GM21529 (cell line): ENCODE data around the gene ALG8.
A peak's percentile ranks its signal among the peaks of the same experiment; 100 is the strongest.
"Not testable (repeated sequence)": the region's sequence is repeated elsewhere in the genome, so short reads cannot be mapped to it uniquely, and the experiment has no call there.

Experiments used
- ATAC-seq: cut with Tn5 transposase; IDR thresholded peaks from one replicate; pipeline ENCODE4 v1.9.1; 2021; ENCODE audit not compliant: unreplicated experiment

The ALG8 gene

GRCh38 chr11:78100676-78101472, 38.6 kb downstream of the ALG8 start:
- ATAC-seq, result no peak

GRCh38 chr11:78100261-78100660, 39.2 kb downstream of the ALG8 start:
- no peak for ATAC-seq

- ATAC-seq, result no peak
These were observed 39.8 kb downstream of the ALG8 start for GRCh38 chr11:78099666-78100065.

- no peak for ATAC-seq
These were observed 41.6 kb downstream of the ALG8 start for GRCh38 chr11:78097666-78098385.

- no peak for ATAC-seq
These were observed 45.2 kb downstream of the ALG8 start for GRCh38 chr11:78094250-78094649.

- ATAC-seq, result not testable (repeated sequence)
These were observed 52.8 kb downstream of the ALG8 start for GRCh38 chr11:78086521-78087074.

GRCh38 chr11:78085972-78086371, 53.5 kb downstream of the ALG8 start:
- no peak for ATAC-seq

GRCh38 chr11:78084506-78084905, 54.9 kb downstream of the ALG8 start:
- not testable (repeated sequence) for ATAC-seq

GRCh38 chr11:78083021-78083420, 56.4 kb downstream of the ALG8 start:
- no peak for ATAC-seq

- ATAC-seq, result no peak
These were observed 57.3 kb downstream of the ALG8 start for GRCh38 chr11:78082146-78082545.

- no peak for ATAC-seq
These were observed 57.8 kb downstream of the ALG8 start for GRCh38 chr11:78081583-78081982.

GRCh38 chr11:78080818-78081495, 58.5 kb downstream of the ALG8 start:
- ATAC-seq, result no peak

- ATAC-seq, result no peak
These were observed 59.2 kb downstream of the ALG8 start for GRCh38 chr11:78080084-78080817.

- peak; percentile 83 for ATAC-seq
These were observed 60.0 kb downstream of the ALG8 start, which contains the start of gene NDUFC2 for GRCh38 chr11:78079232-78080083. NDUFC2 (minus strand) TSS chr11:78079862; CDS start chr11:78079744, 118 bp downstream.

- no peak for ATAC-seq
These were observed 60.9 kb downstream of the ALG8 start for GRCh38 chr11:78078218-78079167.

GRCh38 chr11:78077592-78077991, 61.8 kb downstream of the ALG8 start:
- ATAC-seq, result not testable (repeated sequence)

- ATAC-seq, result no peak
These were observed 62.6 kb downstream of the ALG8 start for GRCh38 chr11:78076733-78077403.

GRCh38 chr11:78074756-78075155, 64.7 kb downstream of the ALG8 start:
- ATAC-seq, result no peak
